ENCODE data around the gene CYREN.
"Not testable (repeated sequence)": the region's sequence is repeated elsewhere in the genome, so short reads cannot be mapped to it uniquely, and the experiment has no call there.

The CYREN gene

GRCh38 chr7:135159359-135160085 is 11.0 kb downstream of the CYREN start:
- no peak for DNase-seq (ENCODE audit: low spot score)

GRCh38 chr7:135158874-135159273 is 11.6 kb downstream of the CYREN start:
- no peak for DNase-seq (ENCODE audit: low spot score)

- no peak for DNase-seq (ENCODE audit: low spot score)
Measured at GRCh38 chr7:135158141-135158655, 12.3 kb downstream of the CYREN start.

- DNase-seq (ENCODE audit: low spot score), result no peak
Measured at GRCh38 chr7:135156290-135156689, 14.2 kb downstream of the CYREN start.

GRCh38 chr7:135154734-135155133 is 15.8 kb downstream of the CYREN start:
- no peak for DNase-seq (ENCODE audit: low spot score)

- no peak for DNase-seq (ENCODE audit: low spot score)
Measured at GRCh38 chr7:135152442-135152841, 18.1 kb downstream of the CYREN start.

- no peak for DNase-seq (ENCODE audit: low spot score)
Measured at GRCh38 chr7:135151533-135151932, 19.0 kb downstream of the CYREN start.

- DNase-seq (ENCODE audit: low spot score), result no peak
Measured at GRCh38 chr7:135151132-135151531, 19.4 kb downstream of the CYREN start.

GRCh38 chr7:135150072-135150782 is 20.3 kb downstream of the CYREN start:
- no peak for DNase-seq (ENCODE audit: low spot score)

GRCh38 chr7:135147899-135148721 is 22.4 kb downstream of the CYREN start, which contains the start of gene TMEM140:
TSS of gene TMEM140 (plus strand) at chr7:135148072. CDS start at chr7:135164442, 16,370 bp downstream.
- DNase-seq (ENCODE audit: low spot score), result no peak

- no peak for DNase-seq (ENCODE audit: low spot score)
Measured at GRCh38 chr7:135147341-135147898, 23.1 kb downstream of the CYREN start.

- no peak for DNase-seq (ENCODE audit: low spot score)
Measured at GRCh38 chr7:135143885-135144668, 26.4 kb downstream of the CYREN start.

- no peak for DNase-seq (ENCODE audit: low spot score)
Measured at GRCh38 chr7:135129579-135129978, 40.9 kb downstream of the CYREN start.

GRCh38 chr7:135128931-135129330 is 41.6 kb downstream of the CYREN start:
- no peak for DNase-seq (ENCODE audit: low spot score)

- DNase-seq (ENCODE audit: low spot score), result not testable (repeated sequence)
Measured at GRCh38 chr7:135124631-135125030, 45.9 kb downstream of the CYREN start.

GRCh38 chr7:135121868-135122267 is 48.6 kb downstream of the CYREN start:
- DNase-seq (ENCODE audit: low spot score), result no peak

- DNase-seq (ENCODE audit: low spot score), result no peak
Measured at GRCh38 chr7:135117096-135117495, 53.4 kb downstream of the CYREN start.

Data from iPS-NIHi11 (cell line).